Liver (tissue), 9 donors: ENCODE data around the gene SLC18A3. TPM values are rescaled to one million over a fixed set of nuclear protein-coding genes. Genes with fewer than 3 reads are reported as not detected.
A peak's percentile ranks its signal among the peaks of the same experiment; 100 is the strongest.

Source experiments
- DNase-seq: peaks from one replicate; pipeline ENCODE4 v3.0.0-alpha.2; 2017; ENCODE audit warnings: low spot score
- H3K27ac ChIP-seq, 2 donors: one replicate each; pipeline ENCODE4 v1.7.0; 2013; ENCODE audit warnings: inconsistent platforms in 2 of 2, low read length in 2 of 2, control low read depth in 1 of 2, low read depth in 1 of 2, mild to moderate bottlenecking in 1 of 2
- H3K27me3 ChIP-seq, 4 donors: one replicate each; pipeline versions ENCODE4 v1.6.1 to v1.7.0; 2013; ENCODE audit warnings: low read length in 3 of 4, inconsistent platforms in 1 of 4, mild to moderate bottlenecking in 1 of 4, moderate library complexity in 1 of 4; ENCODE audit not compliant: control insufficient read depth in 4 of 4, insufficient read depth in 4 of 4
- H3K36me3 ChIP-seq, 4 donors: one replicate each; pipeline versions ENCODE4 v1.6.1 to v1.7.0; 2013; ENCODE audit warnings: low read length in 3 of 4, mild to moderate bottlenecking in 3 of 4, low read depth in 1 of 4, moderate library complexity in 1 of 4; ENCODE audit not compliant: control insufficient read depth in 4 of 4, insufficient read depth in 3 of 4
- H3K4me1 ChIP-seq, 4 donors: one replicate each; pipeline versions ENCODE4 v1.6.1 to v1.7.0; 2013; ENCODE audit warnings: low read length in 3 of 4, mild to moderate bottlenecking in 3 of 4, moderate library complexity in 1 of 4; ENCODE audit not compliant: control insufficient read depth in 4 of 4, insufficient read depth in 4 of 4
- H3K4me3 ChIP-seq, 3 donors: one replicate each; pipeline versions ENCODE4 v1.6.1 to v1.7.0; 2013; ENCODE audit warnings: low read length in 3 of 3, control low read depth in 1 of 3, low read depth in 1 of 3, mild to moderate bottlenecking in 1 of 3
- H3K9ac ChIP-seq, 2 donors: one replicate each; pipeline ENCODE4 v1.7.0; 2013; ENCODE audit warnings: low read length in 2 of 2, mild to moderate bottlenecking in 2 of 2, moderate library complexity in 2 of 2, control low read depth in 1 of 2, low read depth in 1 of 2
- H3K9me3 ChIP-seq, 4 donors: one replicate each; pipeline versions ENCODE4 v1.6.1 to v1.7.0; 2013; ENCODE audit warnings: low read length in 3 of 4; ENCODE audit not compliant: control insufficient read depth in 4 of 4
- ATF3 ChIP-seq: IDR thresholded peaks from 2 replicates; pipeline ENCODE4 v1.6.1; 2016; ENCODE audit warnings: antibody characterized with exemption
- CTCF ChIP-seq: fragments of 150-350 bp; IDR thresholded peaks from 2 replicates; pipeline ENCODE4 v1.5.1; 2017; ENCODE audit warnings: improper control_type of control experiment, low read depth, low read length; ENCODE audit not compliant: missing input control
- EGR1 ChIP-seq, 2 donors: IDR thresholded peaks; 2 replicates each; pipeline ENCODE4 v1.6.1; 2016 to 2018; ENCODE audit warnings: antibody characterized with exemption in 2 of 2, low read depth in 2 of 2
- FOXA1 ChIP-seq: IDR thresholded peaks from 2 replicates; pipeline ENCODE4 v1.6.1; 2016; ENCODE audit warnings: antibody characterized with exemption
- FOXA2 ChIP-seq: IDR thresholded peaks from 2 replicates; pipeline ENCODE4 v1.6.1; 2016; ENCODE audit warnings: antibody characterized with exemption
- GABPA ChIP-seq, 2 donors: IDR thresholded peaks in 1 of 2; conservative IDR thresholded peaks in 1 of 2; 2 replicates each; pipeline ENCODE4 v1.6.1; 2016; ENCODE audit warnings: antibody characterized with exemption in 2 of 2, mild to moderate bottlenecking in 1 of 2, moderate library complexity in 1 of 2
- HNF4A ChIP-seq, 2 donors: conservative IDR thresholded peaks; 2 replicates each; pipeline ENCODE4 v1.6.1; 2016; ENCODE audit warnings: antibody characterized with exemption in 2 of 2, mild to moderate bottlenecking in 2 of 2
- HNF4G ChIP-seq: IDR thresholded peaks from 2 replicates; pipeline ENCODE4 v1.6.1; 2016; ENCODE audit warnings: antibody characterized with exemption
- JUND ChIP-seq, 2 donors: IDR thresholded peaks; 2 replicates each; pipeline ENCODE4 v1.6.1; 2016; ENCODE audit warnings: antibody characterized with exemption in 2 of 2
- MAX ChIP-seq: IDR thresholded peaks from 2 replicates; pipeline ENCODE4 v1.6.1; 2016; ENCODE audit warnings: antibody characterized with exemption
- NR2F2 ChIP-seq: IDR thresholded peaks from 2 replicates; pipeline ENCODE4 v1.6.1; 2016; ENCODE audit warnings: antibody characterized with exemption
- RAD21 ChIP-seq, 2 donors: IDR thresholded peaks; 2 replicates each; pipeline ENCODE4 v1.6.1; 2016; ENCODE audit warnings: antibody characterized with exemption in 2 of 2, mild to moderate bottlenecking in 2 of 2
- REST ChIP-seq: IDR thresholded peaks from 2 replicates; pipeline ENCODE4 v1.6.1; 2016; ENCODE audit warnings: antibody characterized with exemption, mild to moderate bottlenecking
- RXRA ChIP-seq, 2 donors: IDR thresholded peaks; 2 replicates each; pipeline ENCODE4 v1.6.1; 2017 to 2018; ENCODE audit warnings: antibody characterized with exemption in 2 of 2, mild to moderate bottlenecking in 1 of 2
- SP1 ChIP-seq: IDR thresholded peaks from 2 replicates; pipeline ENCODE4 v1.6.1; 2018; ENCODE audit warnings: antibody characterized with exemption, mild to moderate bottlenecking
- TAF1 ChIP-seq: conservative IDR thresholded peaks from 2 replicates; pipeline ENCODE4 v1.6.1; 2016; ENCODE audit warnings: antibody characterized with exemption, mild to moderate bottlenecking
- YY1 ChIP-seq: IDR thresholded peaks from 2 replicates; pipeline ENCODE4 v1.6.1; 2016; ENCODE audit warnings: antibody characterized with exemption, mild to moderate bottlenecking
- ZBTB33 ChIP-seq: IDR thresholded peaks from 2 replicates; pipeline ENCODE4 v1.6.1; 2016; ENCODE audit warnings: antibody characterized with exemption
- WGBS: extraction: QIAGEN DNeasy Blood & Tissue Kit; methylation state at CpG from one replicate; pipeline ENCODE4 v1.1.7; 2013; 5-methylcytosine and 5-hydroxymethylcytosine counted together
- polyA plus RNA-seq, 2 donors: library from polyadenylated mRNA; stranded (reverse) in 1 of 2; unstranded in 1 of 2; fragments of 200-250 nt in 1 of 2; fragments of >200 nt in 1 of 2; fragmentation: Nextera tagmentation in 1 of 2; extraction: Ambion mirVana in 1 of 2; gene quantifications; one replicate each; pipeline versions ENCODE4 v1.2.1 to v1.2.3, GENCODE V29; 2013 to 2015
- total RNA-seq, 2 donors: library from RNA; depleted of rRNA; stranded (reverse); fragments of >200 nt; gene quantifications; one replicate each; pipeline ENCODE4 v1.2.3, GENCODE V29; 2014
- donor health status: healthy.
- donor health status: healthy.
- donor health status: healthy.
- donor health status: healthy.
- donor health status: healthy.

The SLC18A3 gene
- total and polyA plus RNA-seq, 4 donors = not detected

- Histone ChIP-seq H3K4me1 (no peaks in the 10 kb centered on the region), H3K9ac (no peak overlapping the region), H3K9me3 (no peaks in the 10 kb centered on the region), H3K4me3 (no peak overlapping the region), H3K36me3 (no peaks in the 10 kb centered on the region), H3K27me3 (no peaks in the 10 kb centered on the region), H3K27ac (no peak overlapping the region)
- TF ChIP-seq TAF1 (no peak), MAX (no peak), JUND (IDR thresholded peaks at IDR 0.05) (no peak), GABPA (IDR thresholded peaks at IDR 0.05 in 1 of 2, conservative IDR thresholded peaks at IDR 0.05 in 1 of 2) (no peak), FOXA2 (no peak), HNF4A (conservative IDR thresholded peaks at IDR 0.05) (no peak), HNF4G (no peak), YY1 (no peak), SP1 (no peak), ZBTB33 (no peak), CTCF (no peak), ATF3 (no peak), NR2F2 (no peak), RXRA (IDR thresholded peaks at IDR 0.05) (no peak), REST (no peak), EGR1 (IDR thresholded peaks at IDR 0.05; ENCODE audit: low read depth in 2 of 2) (no peak), RAD21 (IDR thresholded peaks at IDR 0.05) (no peak), FOXA1 (no peak)
- peak; percentile 30 for DNase-seq
- 66% methylated on average over 15 of the region's 15 CpGs for WGBS
These were observed 42.5 kb downstream of the SLC18A3 start for GRCh38 chr10:49652421-49653272.
